ENCODE measurements around the gene RBM5. TPM values are rescaled to one million over a fixed set of nuclear protein-coding genes. Genes with fewer than 3 reads are reported as not detected.

RBM5 gene
- total RNA-seq, 1 donor from 2014 or later: 124 TPM

- Histone ChIP-seq H3K27ac (ENCODE audit: low read depth, low read length) (no peak overlapping the region), H3K4me3 (ENCODE audit: insufficient read depth, low read depth, low read length) (no peak overlapping the region), H4K20me1 (ENCODE audit: insufficient read depth, low read length) (no peaks in the 10 kb centered on the region), H3K27me3 (ENCODE audit: insufficient read depth, low read length) (no peaks in the 10 kb centered on the region), H3K79me2 (ENCODE audit: insufficient read depth, low read length) (no peaks in the 10 kb centered on the region), H2AFZ (ENCODE audit: low read depth, low read length) (no peak overlapping the region), H3K4me1 (ENCODE audit: insufficient read depth, low read length) (peaks cover 8% of the 10 kb centered on the region), H3K9ac (ENCODE audit: low read length) (no peak overlapping the region), H3K9me3 (ENCODE audit: insufficient read depth, low read depth, low read length) (no peaks in the 10 kb centered on the region), H3K36me3 (ENCODE audit: insufficient read depth, low read length) (no peaks in the 10 kb centered on the region), H3K4me2 (ENCODE audit: low read length) (no peak overlapping the region)
- H3K36me3 Mint-ChIP-seq (ENCODE audit: low read depth, unreplicated experiment): no peaks in the 10 kb centered on the region
- no peak overlapping the region for H3K27ac Mint-ChIP-seq (ENCODE audit: unreplicated experiment)
- H3K9me3 Mint-ChIP-seq (ENCODE audit: unreplicated experiment): no peaks in the 10 kb centered on the region
- DNase-seq (ENCODE audit: low read depth) (no peak), FAIRE-seq (no peak)
- peaks cover 3% of the 10 kb centered on the region for H3K4me1 Mint-ChIP-seq (ENCODE audit: low read depth, unreplicated experiment)
- TF ChIP-seq, protein P1, sequence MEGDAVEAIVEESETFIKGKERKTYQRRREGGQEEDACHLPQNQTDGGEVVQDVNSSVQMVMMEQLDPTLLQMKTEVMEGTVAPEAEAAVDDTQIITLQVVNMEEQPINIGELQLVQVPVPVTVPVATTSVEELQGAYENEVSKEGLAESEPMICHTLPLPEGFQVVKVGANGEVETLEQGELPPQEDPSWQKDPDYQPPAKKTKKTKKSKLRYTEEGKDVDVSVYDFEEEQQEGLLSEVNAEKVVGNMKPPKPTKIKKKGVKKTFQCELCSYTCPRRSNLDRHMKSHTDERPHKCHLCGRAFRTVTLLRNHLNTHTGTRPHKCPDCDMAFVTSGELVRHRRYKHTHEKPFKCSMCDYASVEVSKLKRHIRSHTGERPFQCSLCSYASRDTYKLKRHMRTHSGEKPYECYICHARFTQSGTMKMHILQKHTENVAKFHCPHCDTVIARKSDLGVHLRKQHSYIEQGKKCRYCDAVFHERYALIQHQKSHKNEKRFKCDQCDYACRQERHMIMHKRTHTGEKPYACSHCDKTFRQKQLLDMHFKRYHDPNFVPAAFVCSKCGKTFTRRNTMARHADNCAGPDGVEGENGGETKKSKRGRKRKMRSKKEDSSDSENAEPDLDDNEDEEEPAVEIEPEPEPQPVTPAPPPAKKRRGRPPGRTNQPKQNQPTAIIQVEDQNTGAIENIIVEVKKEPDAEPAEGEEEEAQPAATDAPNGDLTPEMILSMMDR (IDR thresholded peaks at IDR 0.05; ENCODE audit: insufficient read depth, low read depth, low read length): no peak
- TF ChIP-seq EZH2 (IDR thresholded peaks at IDR 0.05; ENCODE audit: insufficient read depth, low read length): no peak
- H3K4me3 Mint-ChIP-seq (ENCODE audit: unreplicated experiment): no peak overlapping the region
- H3K27me3 Mint-ChIP-seq (ENCODE audit: low read depth, unreplicated experiment): peaks cover 37% of the 10 kb centered on the region
Measured at GRCh38 chr3:50139718-50140423, 51.2 kb downstream of the RBM5 start.

DNA sequence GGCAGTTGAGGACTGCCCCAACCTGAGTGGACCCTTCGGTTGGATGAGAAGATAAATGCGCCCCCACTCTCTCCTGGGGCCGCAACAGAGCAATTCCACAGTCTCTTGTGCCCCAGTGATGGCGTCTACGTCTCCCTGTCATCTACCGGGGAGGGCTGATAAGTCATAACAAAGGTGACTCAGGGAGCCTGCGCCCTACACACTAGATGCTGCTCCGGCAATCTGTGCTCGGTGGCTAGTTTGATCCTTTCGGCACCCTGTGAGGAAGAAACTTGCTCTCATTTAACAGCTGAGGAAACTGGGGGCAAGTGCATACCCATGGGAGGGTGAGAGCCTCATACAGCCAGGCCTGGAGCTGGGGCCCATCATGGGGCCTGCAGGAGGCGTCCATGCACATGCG, 52.3 kb downstream of the RBM5 start:
- no peak overlapping the region for H3K27ac ChIP-seq (ENCODE audit: low read depth, low read length)
- no peak overlapping the region for H3K27ac Mint-ChIP-seq (ENCODE audit: unreplicated experiment)
- no peak overlapping the region for H3K4me3 ChIP-seq (ENCODE audit: insufficient read depth, low read depth, low read length)
- peaks cover 3% of the 10 kb centered on the region for H3K4me1 Mint-ChIP-seq (ENCODE audit: low read depth, unreplicated experiment)
- peaks cover 32% of the 10 kb centered on the region for H3K27me3 Mint-ChIP-seq (ENCODE audit: low read depth, unreplicated experiment)
- no peaks in the 10 kb centered on the region for H3K9me3 Mint-ChIP-seq (ENCODE audit: unreplicated experiment)
- H3K4me1 ChIP-seq (ENCODE audit: insufficient read depth, low read length): peaks cover 8% of the 10 kb centered on the region
- no peaks in the 10 kb centered on the region for H3K79me2 ChIP-seq (ENCODE audit: insufficient read depth, low read length)
- DNase-seq (ENCODE audit: low read depth) (no peak), FAIRE-seq (no peak)
- no peaks in the 10 kb centered on the region for H3K36me3 Mint-ChIP-seq (ENCODE audit: low read depth, unreplicated experiment)
- H3K9ac ChIP-seq (ENCODE audit: low read length): no peak overlapping the region
- no peaks in the 10 kb centered on the region for H3K36me3 ChIP-seq (ENCODE audit: insufficient read depth, low read length)
- no peaks in the 10 kb centered on the region for H4K20me1 ChIP-seq (ENCODE audit: insufficient read depth, low read length)
- no peaks in the 10 kb centered on the region for H3K27me3 ChIP-seq (ENCODE audit: insufficient read depth, low read length)
- H2AFZ ChIP-seq (ENCODE audit: low read depth, low read length): no peak overlapping the region
- H3K4me2 ChIP-seq (ENCODE audit: low read length): no peak overlapping the region
- H3K4me3 Mint-ChIP-seq (ENCODE audit: unreplicated experiment): no peak overlapping the region
- H3K9me3 ChIP-seq (ENCODE audit: insufficient read depth, low read depth, low read length): no peaks in the 10 kb centered on the region
- TF ChIP-seq, protein P1 (IDR thresholded peaks at IDR 0.05; ENCODE audit: insufficient read depth, low read depth, low read length): no peak
- TF ChIP-seq EZH2 (IDR thresholded peaks at IDR 0.05; ENCODE audit: insufficient read depth, low read length): no peak

DNA sequence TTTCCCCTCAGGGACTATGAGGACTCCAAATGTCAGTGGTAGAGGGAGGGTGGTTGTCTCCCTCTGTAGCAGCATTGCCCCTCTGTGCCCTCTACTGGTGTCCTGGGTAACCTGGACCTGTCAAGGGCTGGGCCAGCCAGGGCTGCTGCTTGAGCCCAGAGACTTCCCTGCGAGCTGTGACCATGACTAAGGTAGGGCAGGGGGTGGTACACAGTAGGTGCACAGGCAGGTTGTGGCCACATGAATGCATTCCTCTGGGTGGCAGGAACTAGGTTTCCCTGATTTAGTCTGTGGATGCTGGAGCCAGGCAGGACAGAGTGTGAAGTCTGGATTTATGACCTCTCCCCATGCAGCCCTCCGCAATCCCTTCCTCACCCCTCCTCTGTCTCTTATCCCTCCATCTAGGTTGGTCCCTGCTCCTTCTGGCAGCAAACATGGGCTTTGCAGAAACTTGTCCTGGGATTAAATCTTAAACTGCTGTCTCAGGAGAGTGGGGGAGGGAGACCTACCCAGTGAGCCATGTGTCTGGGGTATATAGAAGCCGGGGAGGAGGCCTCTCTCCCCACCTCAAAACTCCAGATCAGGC, 57.7 kb downstream of the RBM5 start:
- Mint-ChIP-seq H3K27ac (ENCODE audit: unreplicated experiment) (no peak overlapping the region), H3K9me3 (ENCODE audit: unreplicated experiment) (peaks cover 4% of the 10 kb centered on the region), H3K27me3 (ENCODE audit: low read depth, unreplicated experiment) (peaks cover 33% of the 10 kb centered on the region), H3K36me3 (ENCODE audit: low read depth, unreplicated experiment) (no peaks in the 10 kb centered on the region), H3K4me1 (ENCODE audit: low read depth, unreplicated experiment) (no peaks in the 10 kb centered on the region), H3K4me3 (ENCODE audit: unreplicated experiment) (no peak overlapping the region)
- Histone ChIP-seq H2AFZ (ENCODE audit: low read depth, low read length) (no peak overlapping the region), H3K4me3 (ENCODE audit: insufficient read depth, low read depth, low read length) (no peak overlapping the region), H3K9me3 (ENCODE audit: insufficient read depth, low read depth, low read length) (no peaks in the 10 kb centered on the region), H3K4me2 (ENCODE audit: low read length) (no peak overlapping the region), H3K27ac (ENCODE audit: low read depth, low read length) (no peak overlapping the region), H3K9ac (ENCODE audit: low read length) (no peak overlapping the region), H4K20me1 (ENCODE audit: insufficient read depth, low read length) (no peaks in the 10 kb centered on the region), H3K36me3 (ENCODE audit: insufficient read depth, low read length) (no peaks in the 10 kb centered on the region), H3K4me1 (ENCODE audit: insufficient read depth, low read length) (no peaks in the 10 kb centered on the region), H3K79me2 (ENCODE audit: insufficient read depth, low read length) (no peaks in the 10 kb centered on the region), H3K27me3 (ENCODE audit: insufficient read depth, low read length) (no peaks in the 10 kb centered on the region)
- FAIRE-seq (no peak), DNase-seq (ENCODE audit: low read depth) (no peak)
- no peak for TF ChIP-seq EZH2 (IDR thresholded peaks at IDR 0.05; ENCODE audit: insufficient read depth, low read length)
- TF ChIP-seq, protein P1 (IDR thresholded peaks at IDR 0.05; ENCODE audit: insufficient read depth, low read depth, low read length): no peak
